C4-2B (cell line): ENCODE results near the gene TCERG1L.

Experiments used
- ZFX ChIP-seq: fragments of 450-650 bp; IDR thresholded peaks from 2 replicates; pipeline ENCODE4 v1.6.1; 2017
- TF ChIP-seq, protein P1 (sequence below): fragments of 450-650 bp; conservative IDR thresholded peaks from 2 replicates; pipeline ENCODE4 v1.5.1; 2017; ENCODE audit warnings: mild to moderate bottlenecking

DNA sequence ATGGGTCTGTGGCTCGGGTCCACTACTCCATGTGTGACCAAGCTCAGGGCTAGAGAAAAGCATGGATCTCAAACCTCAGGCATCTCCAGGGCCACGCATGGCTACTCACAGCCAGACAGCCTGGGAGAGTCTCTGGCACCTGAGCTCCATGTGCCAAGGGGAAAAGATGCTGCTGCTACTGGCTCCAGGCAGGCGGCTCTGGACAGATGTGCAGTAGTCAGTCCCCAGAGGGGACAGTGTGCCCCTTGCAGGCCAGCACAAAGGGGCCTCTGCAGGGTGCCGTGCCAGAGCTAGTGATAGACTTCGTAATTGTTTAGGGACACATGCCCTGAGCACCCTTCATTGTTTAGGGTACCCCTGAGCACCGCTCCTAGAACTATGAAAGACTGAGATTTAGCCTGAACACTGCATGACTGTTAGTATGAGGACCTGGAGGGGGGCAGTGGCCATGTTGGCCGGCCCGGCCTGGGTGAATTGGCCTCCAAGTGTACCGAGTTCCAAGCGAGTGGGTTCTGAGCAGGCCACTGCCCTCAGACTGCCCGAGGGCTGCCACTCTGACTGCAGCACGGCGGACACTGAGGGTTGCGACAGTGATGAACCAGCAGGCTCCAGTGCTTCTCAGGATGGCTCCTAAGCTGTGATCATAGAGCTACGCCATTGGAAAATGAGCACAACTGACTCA, 80.7 kb downstream of the TCERG1L start:
- TF ChIP-seq, protein P1, sequence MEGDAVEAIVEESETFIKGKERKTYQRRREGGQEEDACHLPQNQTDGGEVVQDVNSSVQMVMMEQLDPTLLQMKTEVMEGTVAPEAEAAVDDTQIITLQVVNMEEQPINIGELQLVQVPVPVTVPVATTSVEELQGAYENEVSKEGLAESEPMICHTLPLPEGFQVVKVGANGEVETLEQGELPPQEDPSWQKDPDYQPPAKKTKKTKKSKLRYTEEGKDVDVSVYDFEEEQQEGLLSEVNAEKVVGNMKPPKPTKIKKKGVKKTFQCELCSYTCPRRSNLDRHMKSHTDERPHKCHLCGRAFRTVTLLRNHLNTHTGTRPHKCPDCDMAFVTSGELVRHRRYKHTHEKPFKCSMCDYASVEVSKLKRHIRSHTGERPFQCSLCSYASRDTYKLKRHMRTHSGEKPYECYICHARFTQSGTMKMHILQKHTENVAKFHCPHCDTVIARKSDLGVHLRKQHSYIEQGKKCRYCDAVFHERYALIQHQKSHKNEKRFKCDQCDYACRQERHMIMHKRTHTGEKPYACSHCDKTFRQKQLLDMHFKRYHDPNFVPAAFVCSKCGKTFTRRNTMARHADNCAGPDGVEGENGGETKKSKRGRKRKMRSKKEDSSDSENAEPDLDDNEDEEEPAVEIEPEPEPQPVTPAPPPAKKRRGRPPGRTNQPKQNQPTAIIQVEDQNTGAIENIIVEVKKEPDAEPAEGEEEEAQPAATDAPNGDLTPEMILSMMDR = no peak
- no peak for TF ChIP-seq ZFX
